Liver (tissue), 9 donors: ENCODE data around the gene APOA5. TPM values are rescaled to one million over a fixed set of nuclear protein-coding genes. Genes with fewer than 3 reads are reported as not detected.

Experiments used
- DNase-seq: peaks from one replicate; pipeline ENCODE4 v3.0.0-alpha.2; 2017; ENCODE audit warnings: low spot score
- H3K27ac ChIP-seq, 2 donors: one replicate each; pipeline ENCODE4 v1.7.0; 2013; ENCODE audit warnings: inconsistent platforms in 2 of 2, low read length in 2 of 2, control low read depth in 1 of 2, low read depth in 1 of 2, mild to moderate bottlenecking in 1 of 2
- H3K27me3 ChIP-seq, 4 donors: one replicate each; pipeline versions ENCODE4 v1.6.1 to v1.7.0; 2013; ENCODE audit warnings: low read length in 3 of 4, inconsistent platforms in 1 of 4, mild to moderate bottlenecking in 1 of 4, moderate library complexity in 1 of 4; ENCODE audit not compliant: control insufficient read depth in 4 of 4, insufficient read depth in 4 of 4
- H3K36me3 ChIP-seq, 4 donors: one replicate each; pipeline versions ENCODE4 v1.6.1 to v1.7.0; 2013; ENCODE audit warnings: low read length in 3 of 4, mild to moderate bottlenecking in 3 of 4, low read depth in 1 of 4, moderate library complexity in 1 of 4; ENCODE audit not compliant: control insufficient read depth in 4 of 4, insufficient read depth in 3 of 4
- H3K4me1 ChIP-seq, 4 donors: one replicate each; pipeline versions ENCODE4 v1.6.1 to v1.7.0; 2013; ENCODE audit warnings: low read length in 3 of 4, mild to moderate bottlenecking in 3 of 4, moderate library complexity in 1 of 4; ENCODE audit not compliant: control insufficient read depth in 4 of 4, insufficient read depth in 4 of 4
- H3K4me3 ChIP-seq, 3 donors: one replicate each; pipeline versions ENCODE4 v1.6.1 to v1.7.0; 2013; ENCODE audit warnings: low read length in 3 of 3, control low read depth in 1 of 3, low read depth in 1 of 3, mild to moderate bottlenecking in 1 of 3
- H3K9ac ChIP-seq, 2 donors: one replicate each; pipeline ENCODE4 v1.7.0; 2013; ENCODE audit warnings: low read length in 2 of 2, mild to moderate bottlenecking in 2 of 2, moderate library complexity in 2 of 2, control low read depth in 1 of 2, low read depth in 1 of 2
- H3K9me3 ChIP-seq, 4 donors: one replicate each; pipeline versions ENCODE4 v1.6.1 to v1.7.0; 2013; ENCODE audit warnings: low read length in 3 of 4; ENCODE audit not compliant: control insufficient read depth in 4 of 4
- ATF3 ChIP-seq: IDR thresholded peaks from 2 replicates; pipeline ENCODE4 v1.6.1; 2016; ENCODE audit warnings: antibody characterized with exemption
- EGR1 ChIP-seq, 2 donors: IDR thresholded peaks; 2 replicates each; pipeline ENCODE4 v1.6.1; 2016 to 2018; ENCODE audit warnings: antibody characterized with exemption in 2 of 2, low read depth in 2 of 2
- FOXA1 ChIP-seq: IDR thresholded peaks from 2 replicates; pipeline ENCODE4 v1.6.1; 2016; ENCODE audit warnings: antibody characterized with exemption
- FOXA2 ChIP-seq: IDR thresholded peaks from 2 replicates; pipeline ENCODE4 v1.6.1; 2016; ENCODE audit warnings: antibody characterized with exemption
- GABPA ChIP-seq, 2 donors: IDR thresholded peaks in 1 of 2; conservative IDR thresholded peaks in 1 of 2; 2 replicates each; pipeline ENCODE4 v1.6.1; 2016; ENCODE audit warnings: antibody characterized with exemption in 2 of 2, mild to moderate bottlenecking in 1 of 2, moderate library complexity in 1 of 2
- HNF4A ChIP-seq, 2 donors: conservative IDR thresholded peaks; 2 replicates each; pipeline ENCODE4 v1.6.1; 2016; ENCODE audit warnings: antibody characterized with exemption in 2 of 2, mild to moderate bottlenecking in 2 of 2
- HNF4G ChIP-seq: IDR thresholded peaks from 2 replicates; pipeline ENCODE4 v1.6.1; 2016; ENCODE audit warnings: antibody characterized with exemption
- JUND ChIP-seq, 2 donors: IDR thresholded peaks; 2 replicates each; pipeline ENCODE4 v1.6.1; 2016; ENCODE audit warnings: antibody characterized with exemption in 2 of 2
- NR2F2 ChIP-seq: IDR thresholded peaks from 2 replicates; pipeline ENCODE4 v1.6.1; 2016; ENCODE audit warnings: antibody characterized with exemption
- RAD21 ChIP-seq, 2 donors: IDR thresholded peaks; 2 replicates each; pipeline ENCODE4 v1.6.1; 2016; ENCODE audit warnings: antibody characterized with exemption in 2 of 2, mild to moderate bottlenecking in 2 of 2
- RXRA ChIP-seq, 2 donors: IDR thresholded peaks; 2 replicates each; pipeline ENCODE4 v1.6.1; 2017 to 2018; ENCODE audit warnings: antibody characterized with exemption in 2 of 2, mild to moderate bottlenecking in 1 of 2
- SP1 ChIP-seq: IDR thresholded peaks from 2 replicates; pipeline ENCODE4 v1.6.1; 2018; ENCODE audit warnings: antibody characterized with exemption, mild to moderate bottlenecking
- TAF1 ChIP-seq: conservative IDR thresholded peaks from 2 replicates; pipeline ENCODE4 v1.6.1; 2016; ENCODE audit warnings: antibody characterized with exemption, mild to moderate bottlenecking
- YY1 ChIP-seq: IDR thresholded peaks from 2 replicates; pipeline ENCODE4 v1.6.1; 2016; ENCODE audit warnings: antibody characterized with exemption, mild to moderate bottlenecking
- ZBTB33 ChIP-seq: IDR thresholded peaks from 2 replicates; pipeline ENCODE4 v1.6.1; 2016; ENCODE audit warnings: antibody characterized with exemption
- WGBS: extraction: QIAGEN DNeasy Blood & Tissue Kit; methylation state at CpG from one replicate; pipeline ENCODE4 v1.1.7; 2013; 5-methylcytosine and 5-hydroxymethylcytosine counted together
- polyA plus RNA-seq, 2 donors: library from polyadenylated mRNA; stranded (reverse) in 1 of 2; unstranded in 1 of 2; fragments of 200-250 nt in 1 of 2; fragments of >200 nt in 1 of 2; fragmentation: Nextera tagmentation in 1 of 2; extraction: Ambion mirVana in 1 of 2; gene quantifications; one replicate each; pipeline versions ENCODE4 v1.2.1 to v1.2.3, GENCODE V29; 2013 to 2015
- total RNA-seq, 2 donors: library from RNA; depleted of rRNA; stranded (reverse); fragments of >200 nt; gene quantifications; one replicate each; pipeline ENCODE4 v1.2.3, GENCODE V29; 2014
- TF ChIP-seq, protein P1 (sequence below): IDR thresholded peaks from 2 replicates; pipeline ENCODE4 v1.6.1; 2016; ENCODE audit warnings: antibody characterized with exemption
- TF ChIP-seq, protein P2 (sequence below): IDR thresholded peaks from 2 replicates; pipeline ENCODE4 v1.6.1; 2016; ENCODE audit warnings: antibody characterized with exemption, mild to moderate bottlenecking
- TF ChIP-seq, protein P3 (sequence below): fragments of 150-350 bp; IDR thresholded peaks from 2 replicates; pipeline ENCODE4 v1.5.1; 2017; ENCODE audit warnings: improper control_type of control experiment, low read depth, low read length; ENCODE audit not compliant: missing input control
- donor health status: healthy.
- donor health status: healthy.
- donor health status: healthy.
- donor health status: healthy.
- donor health status: healthy.

APOA5 gene
- total and polyA plus RNA-seq, 4 donors = 7.3 to 1,045 (median 739) TPM

DNA sequence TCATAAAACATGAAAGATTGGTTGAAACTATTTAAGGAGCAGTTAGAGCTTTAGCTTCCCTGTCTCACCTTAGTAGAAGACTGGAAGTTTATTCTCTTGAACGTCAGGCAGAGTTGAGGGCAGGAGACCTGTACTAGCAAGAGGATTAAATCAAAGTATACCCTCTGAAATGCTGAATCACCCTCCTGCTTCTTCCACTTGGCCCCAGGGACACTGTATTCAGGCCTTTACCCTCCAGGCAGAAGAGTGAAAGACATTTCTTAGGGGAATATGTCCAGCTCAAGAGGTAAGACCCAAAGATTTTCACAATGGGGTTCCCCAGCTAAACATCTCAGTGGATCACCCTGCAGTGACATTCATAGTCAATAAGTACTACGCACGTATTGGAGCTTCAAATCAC is 19.5 kb upstream of the APOA5 start (continued):
- TF ChIP-seq, protein P1, sequence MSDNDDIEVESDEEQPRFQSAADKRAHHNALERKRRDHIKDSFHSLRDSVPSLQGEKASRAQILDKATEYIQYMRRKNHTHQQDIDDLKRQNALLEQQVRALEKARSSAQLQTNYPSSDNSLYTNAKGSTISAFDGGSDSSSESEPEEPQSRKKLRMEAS = no peak
- TF ChIP-seq SP1 (no peak), HNF4G (no peak), YY1 (no peak), TAF1 (no peak), ZBTB33 (no peak), FOXA1 (no peak), FOXA2 (no peak), EGR1 (IDR thresholded peaks at IDR 0.05; ENCODE audit: low read depth in 2 of 2) (no peak), HNF4A (conservative IDR thresholded peaks at IDR 0.05) (no peak)

DNA sequence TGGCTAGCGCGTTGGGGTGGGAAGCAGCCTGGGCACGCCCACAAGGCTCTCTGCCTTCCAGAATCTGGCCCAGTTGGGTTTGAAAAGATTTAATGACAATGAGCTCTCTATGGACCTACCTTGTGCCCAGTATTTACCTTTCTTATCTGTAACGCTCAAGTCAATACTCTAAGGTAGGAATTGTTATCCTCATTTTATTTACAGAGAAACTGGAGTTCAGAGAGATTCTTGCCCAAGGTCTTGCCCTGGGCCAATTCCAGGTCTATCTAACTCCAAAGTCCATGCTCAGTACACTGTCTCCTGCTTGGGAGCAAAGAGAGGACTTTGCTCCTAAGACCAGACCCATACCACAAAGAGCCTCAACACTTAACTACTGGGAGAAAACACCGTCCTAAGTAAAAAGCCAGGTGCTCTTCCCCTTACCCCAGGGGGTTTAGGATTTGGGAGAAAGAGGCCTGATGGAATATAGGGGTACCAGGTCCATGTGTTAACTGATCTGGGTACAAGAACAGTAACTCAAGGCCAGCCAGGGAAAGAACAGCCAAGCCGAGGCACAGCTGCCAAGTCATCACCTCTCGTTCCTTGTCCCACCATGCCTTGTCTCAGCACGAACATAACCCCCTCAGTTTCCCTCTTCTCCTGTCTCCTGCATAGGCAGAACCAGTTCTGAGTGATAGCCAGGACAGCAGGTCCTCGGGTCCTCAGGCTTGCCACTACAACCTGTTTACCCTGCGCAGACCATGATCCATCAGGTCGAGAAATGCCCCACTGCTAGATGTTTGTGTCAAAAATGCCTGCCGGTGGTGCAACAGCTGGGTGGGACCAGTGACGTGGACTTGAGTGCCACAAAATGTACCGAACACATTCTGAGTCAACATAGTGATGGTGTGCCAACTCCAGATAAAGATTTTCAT is 16.8 kb upstream of the APOA5 start:
- Histone ChIP-seq H3K27me3 (no peaks in the 10 kb centered on the region), H3K9me3 (no peaks in the 10 kb centered on the region), H3K4me1 (peaks cover 18 to 46% (median 39%) of the 10 kb centered on the region in 4 donors), H3K4me3 (peak overlapping the region in 2 of 3 donors; percentile 25 to 41), H3K36me3 (no peaks in the 10 kb centered on the region), H3K27ac (peak overlapping the region; percentile 92 to 94), H3K9ac (peak overlapping the region; percentile 49 to 60)
- TF ChIP-seq, protein P1 = peak; percentile 40
- TF ChIP-seq FOXA2 (peak; percentile 94), HNF4G (peak; percentile 100), JUND (IDR thresholded peaks at IDR 0.05) (peak; percentile 89 to 92), HNF4A (conservative IDR thresholded peaks at IDR 0.05) (peak; percentile 95 to 100), SP1 (peak; percentile 96), ZBTB33 (peak; percentile 52), FOXA1 (peak; percentile 92), TAF1 (peak; percentile 46), YY1 (peak; percentile 64), RXRA (IDR thresholded peaks at IDR 0.05) (peak; percentile 89 to 97), EGR1 (IDR thresholded peaks at IDR 0.05; ENCODE audit: low read depth in 2 of 2) (no peak), NR2F2 (peak; percentile 97), ATF3 (peak; percentile 67), GABPA (IDR thresholded peaks at IDR 0.05 in 1 of 2, conservative IDR thresholded peaks at IDR 0.05 in 1 of 2) (no peak), RAD21 (IDR thresholded peaks at IDR 0.05) (peak; percentile 24 to 50)
- TF ChIP-seq, protein P2, sequence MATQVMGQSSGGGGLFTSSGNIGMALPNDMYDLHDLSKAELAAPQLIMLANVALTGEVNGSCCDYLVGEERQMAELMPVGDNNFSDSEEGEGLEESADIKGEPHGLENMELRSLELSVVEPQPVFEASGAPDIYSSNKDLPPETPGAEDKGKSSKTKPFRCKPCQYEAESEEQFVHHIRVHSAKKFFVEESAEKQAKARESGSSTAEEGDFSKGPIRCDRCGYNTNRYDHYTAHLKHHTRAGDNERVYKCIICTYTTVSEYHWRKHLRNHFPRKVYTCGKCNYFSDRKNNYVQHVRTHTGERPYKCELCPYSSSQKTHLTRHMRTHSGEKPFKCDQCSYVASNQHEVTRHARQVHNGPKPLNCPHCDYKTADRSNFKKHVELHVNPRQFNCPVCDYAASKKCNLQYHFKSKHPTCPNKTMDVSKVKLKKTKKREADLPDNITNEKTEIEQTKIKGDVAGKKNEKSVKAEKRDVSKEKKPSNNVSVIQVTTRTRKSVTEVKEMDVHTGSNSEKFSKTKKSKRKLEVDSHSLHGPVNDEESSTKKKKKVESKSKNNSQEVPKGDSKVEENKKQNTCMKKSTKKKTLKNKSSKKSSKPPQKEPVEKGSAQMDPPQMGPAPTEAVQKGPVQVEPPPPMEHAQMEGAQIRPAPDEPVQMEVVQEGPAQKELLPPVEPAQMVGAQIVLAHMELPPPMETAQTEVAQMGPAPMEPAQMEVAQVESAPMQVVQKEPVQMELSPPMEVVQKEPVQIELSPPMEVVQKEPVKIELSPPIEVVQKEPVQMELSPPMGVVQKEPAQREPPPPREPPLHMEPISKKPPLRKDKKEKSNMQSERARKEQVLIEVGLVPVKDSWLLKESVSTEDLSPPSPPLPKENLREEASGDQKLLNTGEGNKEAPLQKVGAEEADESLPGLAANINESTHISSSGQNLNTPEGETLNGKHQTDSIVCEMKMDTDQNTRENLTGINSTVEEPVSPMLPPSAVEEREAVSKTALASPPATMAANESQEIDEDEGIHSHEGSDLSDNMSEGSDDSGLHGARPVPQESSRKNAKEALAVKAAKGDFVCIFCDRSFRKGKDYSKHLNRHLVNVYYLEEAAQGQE = peak; percentile 10
- TF ChIP-seq, protein P3, sequence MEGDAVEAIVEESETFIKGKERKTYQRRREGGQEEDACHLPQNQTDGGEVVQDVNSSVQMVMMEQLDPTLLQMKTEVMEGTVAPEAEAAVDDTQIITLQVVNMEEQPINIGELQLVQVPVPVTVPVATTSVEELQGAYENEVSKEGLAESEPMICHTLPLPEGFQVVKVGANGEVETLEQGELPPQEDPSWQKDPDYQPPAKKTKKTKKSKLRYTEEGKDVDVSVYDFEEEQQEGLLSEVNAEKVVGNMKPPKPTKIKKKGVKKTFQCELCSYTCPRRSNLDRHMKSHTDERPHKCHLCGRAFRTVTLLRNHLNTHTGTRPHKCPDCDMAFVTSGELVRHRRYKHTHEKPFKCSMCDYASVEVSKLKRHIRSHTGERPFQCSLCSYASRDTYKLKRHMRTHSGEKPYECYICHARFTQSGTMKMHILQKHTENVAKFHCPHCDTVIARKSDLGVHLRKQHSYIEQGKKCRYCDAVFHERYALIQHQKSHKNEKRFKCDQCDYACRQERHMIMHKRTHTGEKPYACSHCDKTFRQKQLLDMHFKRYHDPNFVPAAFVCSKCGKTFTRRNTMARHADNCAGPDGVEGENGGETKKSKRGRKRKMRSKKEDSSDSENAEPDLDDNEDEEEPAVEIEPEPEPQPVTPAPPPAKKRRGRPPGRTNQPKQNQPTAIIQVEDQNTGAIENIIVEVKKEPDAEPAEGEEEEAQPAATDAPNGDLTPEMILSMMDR = no peak
- 29% methylated on average over 14 of the region's 14 CpGs for WGBS
- DNase-seq = no peak
